Astrocyte (in vitro differentiated cells and primary cell): Measurements from ENCODE around the gene MROH2A.

Source experiments
- EZH2 ChIP-seq: IDR thresholded peaks from 2 replicates; pipeline ENCODE4 v1.6.1; 2012; ENCODE audit warnings: mild to moderate bottlenecking, low read length, inconsistent platforms; ENCODE audit not compliant: insufficient read depth
- TF ChIP-seq, protein P1 (sequence below): IDR thresholded peaks from 2 replicates; pipeline ENCODE4 v1.5.1; 2011; ENCODE audit warnings: low read depth, mild to moderate bottlenecking, inconsistent platforms, low read length, moderate library complexity; ENCODE audit not compliant: insufficient read depth

DNA sequence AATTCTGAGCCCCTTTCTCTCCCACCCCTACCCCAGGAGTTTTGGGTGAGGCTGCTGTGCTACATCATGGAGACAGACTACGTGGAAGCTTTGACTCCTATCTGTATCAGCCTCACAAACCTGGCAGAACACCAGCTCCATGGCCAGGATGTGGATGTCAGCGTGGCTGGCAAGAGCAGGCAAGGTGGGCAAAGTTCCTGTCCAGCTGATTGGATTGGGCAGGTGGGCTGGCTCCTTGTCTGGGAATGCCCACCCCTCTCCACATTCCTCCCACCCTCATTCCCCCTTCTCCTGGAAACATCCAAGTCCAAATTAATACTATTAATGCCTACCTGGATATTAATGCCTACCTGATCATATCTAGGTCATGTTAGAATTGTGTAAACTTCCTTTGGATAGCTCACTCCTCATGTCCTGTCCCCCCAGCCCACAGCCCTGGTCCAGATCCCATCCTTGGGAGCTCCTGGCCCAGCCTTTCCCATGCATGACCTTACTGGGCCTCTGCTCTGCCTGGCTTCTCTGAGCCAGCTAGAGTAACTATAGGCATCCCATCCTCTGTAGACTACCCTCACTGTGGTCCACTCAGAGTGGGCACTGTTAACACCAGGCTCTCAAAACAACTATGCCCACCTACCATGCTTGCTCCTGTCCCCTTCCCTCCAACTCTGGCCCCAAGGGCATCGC lies 24.1 kb downstream of the MROH2A start:
- no peak for TF ChIP-seq EZH2
- TF ChIP-seq, protein P1, sequence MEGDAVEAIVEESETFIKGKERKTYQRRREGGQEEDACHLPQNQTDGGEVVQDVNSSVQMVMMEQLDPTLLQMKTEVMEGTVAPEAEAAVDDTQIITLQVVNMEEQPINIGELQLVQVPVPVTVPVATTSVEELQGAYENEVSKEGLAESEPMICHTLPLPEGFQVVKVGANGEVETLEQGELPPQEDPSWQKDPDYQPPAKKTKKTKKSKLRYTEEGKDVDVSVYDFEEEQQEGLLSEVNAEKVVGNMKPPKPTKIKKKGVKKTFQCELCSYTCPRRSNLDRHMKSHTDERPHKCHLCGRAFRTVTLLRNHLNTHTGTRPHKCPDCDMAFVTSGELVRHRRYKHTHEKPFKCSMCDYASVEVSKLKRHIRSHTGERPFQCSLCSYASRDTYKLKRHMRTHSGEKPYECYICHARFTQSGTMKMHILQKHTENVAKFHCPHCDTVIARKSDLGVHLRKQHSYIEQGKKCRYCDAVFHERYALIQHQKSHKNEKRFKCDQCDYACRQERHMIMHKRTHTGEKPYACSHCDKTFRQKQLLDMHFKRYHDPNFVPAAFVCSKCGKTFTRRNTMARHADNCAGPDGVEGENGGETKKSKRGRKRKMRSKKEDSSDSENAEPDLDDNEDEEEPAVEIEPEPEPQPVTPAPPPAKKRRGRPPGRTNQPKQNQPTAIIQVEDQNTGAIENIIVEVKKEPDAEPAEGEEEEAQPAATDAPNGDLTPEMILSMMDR: no peak
